Loucy (cell line): ENCODE results near the gene ZFYVE27.

Experiments used
- CTCF ChIP-seq: fragments of 200-600 bp; sonication (generic); conservative IDR thresholded peaks from 2 replicates; pipeline ENCODE4 v1.5.1; 2014; ENCODE audit warnings: mild to moderate bottlenecking, antibody characterized with exemption, low read length
- EZH2phosphoT487 ChIP-seq: fragments of 200-600 bp; IDR thresholded peaks from 2 replicates; pipeline ENCODE4 v1.6.1; 2018; ENCODE audit warnings: antibody characterized with exemption, mild to moderate bottlenecking, moderate library complexity, borderline replicate concordance

GRCh38 chr10:97755718-97756117 lies 18.8 kb downstream of the ZFYVE27 start:
- TF ChIP-seq CTCF (no peak), EZH2phosphoT487 (no peak)
